Measurements from ENCODE around the gene CLEC10A.

The CLEC10A gene

DNA sequence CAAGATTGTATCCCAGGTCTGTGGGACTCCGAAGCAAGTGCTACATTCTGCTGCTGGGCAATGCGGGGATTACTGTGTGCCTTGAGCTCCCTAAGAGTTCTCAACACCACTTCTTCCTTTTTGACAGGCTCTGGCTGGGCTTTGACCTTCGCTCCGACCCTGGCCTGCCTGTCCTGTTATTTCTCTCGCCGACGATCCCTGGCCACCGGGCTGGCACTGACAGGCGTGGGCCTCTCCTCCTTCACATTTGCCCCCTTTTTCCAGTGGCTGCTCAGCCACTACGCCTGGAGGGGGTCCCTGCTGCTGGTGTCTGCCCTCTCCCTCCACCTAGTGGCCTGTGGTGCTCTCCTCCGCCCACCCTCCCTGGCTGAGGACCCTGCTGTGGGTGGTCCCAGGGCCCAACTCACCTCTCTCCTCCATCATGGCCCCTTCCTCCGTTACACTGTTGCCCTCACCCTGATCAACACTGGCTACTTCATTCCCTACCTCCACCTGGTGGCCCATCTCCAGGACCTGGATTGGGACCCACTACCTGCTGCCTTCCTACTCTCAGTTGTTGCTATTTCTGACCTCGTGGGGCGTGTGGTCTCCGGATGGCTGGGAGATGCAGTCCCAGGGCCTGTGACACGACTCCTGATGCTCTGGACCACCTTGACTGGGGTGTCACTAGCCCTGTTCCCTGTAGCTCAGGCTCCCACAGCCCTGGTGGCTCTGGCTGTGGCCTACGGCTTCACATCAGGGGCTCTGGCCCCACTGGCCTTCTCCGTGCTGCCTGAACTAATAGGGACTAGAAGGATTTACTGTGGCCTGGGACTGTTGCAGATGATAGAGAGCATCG, 41.8 kb downstream of the CLEC10A start:
- no peak for DNase-seq

DNA sequence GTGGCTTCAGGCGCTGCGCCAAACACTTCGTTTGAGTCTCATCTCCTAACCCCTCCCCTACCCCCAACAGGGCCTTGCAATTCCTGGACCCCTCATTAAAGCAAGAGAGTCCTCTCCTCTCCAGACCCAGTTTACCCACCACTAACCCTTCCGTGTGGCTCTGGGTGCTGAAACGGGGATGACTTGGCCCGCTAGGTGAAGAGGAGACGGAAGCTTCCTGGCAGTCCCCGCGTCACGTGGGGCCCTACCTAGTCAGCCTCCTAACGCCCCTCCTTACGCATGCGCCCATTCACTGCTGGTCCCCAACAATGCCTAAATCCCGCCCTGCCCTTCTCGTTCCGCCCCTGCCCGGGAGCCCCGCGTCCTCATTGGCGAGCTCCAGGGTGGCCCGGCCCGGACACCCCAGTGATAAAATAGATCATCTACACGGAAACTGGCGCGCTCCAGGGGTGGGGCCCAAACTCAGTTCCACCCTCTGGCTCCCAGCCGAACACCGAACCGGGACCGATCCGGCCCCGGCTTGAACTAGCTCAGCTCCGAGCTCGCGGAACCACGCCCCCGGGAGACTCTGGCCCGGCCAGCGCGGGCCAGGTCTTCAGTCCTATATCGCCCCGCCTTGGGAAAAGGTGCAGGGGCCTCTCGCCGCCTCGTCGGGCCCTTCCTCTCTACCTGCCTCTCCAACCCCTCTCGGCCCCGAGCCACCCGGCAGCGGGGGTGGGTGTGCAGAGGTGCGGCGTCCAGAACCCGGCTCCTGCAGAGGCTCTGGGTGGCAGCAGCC, 44.3 kb downstream of the CLEC10A start, which contains the start of gene SLC16A13:
SLC16A13 (plus strand) TSS at position 425 of the 778 bp plus-strand sequence. CDS start 368 bp downstream, outside the sequence.
- peak; percentile 88 to 95 for DNase-seq

DNA sequence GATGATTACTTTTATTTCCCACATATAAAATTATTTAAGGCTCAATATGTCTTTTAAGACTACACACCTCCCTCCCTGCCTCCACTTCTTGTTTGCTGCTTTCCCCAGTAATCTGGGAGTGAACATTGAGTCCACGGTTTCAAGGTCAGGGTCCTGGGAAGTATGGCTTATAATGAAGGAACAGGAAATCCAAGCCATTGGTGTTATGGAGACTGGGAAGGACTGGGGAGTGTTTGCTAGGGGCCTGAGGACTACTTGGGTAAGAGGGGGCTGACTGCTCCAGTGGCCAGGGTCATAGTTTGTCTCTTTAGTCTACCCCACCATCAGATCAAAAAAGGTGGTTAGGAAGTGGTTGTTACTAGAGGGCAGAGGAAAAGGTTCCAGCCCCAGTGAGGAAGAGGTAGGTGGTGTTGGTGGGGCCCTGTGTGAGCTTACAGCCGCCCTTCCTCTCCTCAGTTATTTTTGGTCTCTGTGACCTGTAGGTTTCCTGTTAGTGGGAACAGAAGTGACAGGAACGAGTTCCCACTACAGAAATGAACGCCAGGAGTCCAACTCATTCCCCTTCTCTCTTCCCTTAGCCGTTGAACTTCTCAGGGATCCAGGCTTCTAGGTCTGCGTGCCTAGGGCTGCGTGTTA, 45.0 kb downstream of the CLEC10A start:
- DNase-seq: no peak

DNA sequence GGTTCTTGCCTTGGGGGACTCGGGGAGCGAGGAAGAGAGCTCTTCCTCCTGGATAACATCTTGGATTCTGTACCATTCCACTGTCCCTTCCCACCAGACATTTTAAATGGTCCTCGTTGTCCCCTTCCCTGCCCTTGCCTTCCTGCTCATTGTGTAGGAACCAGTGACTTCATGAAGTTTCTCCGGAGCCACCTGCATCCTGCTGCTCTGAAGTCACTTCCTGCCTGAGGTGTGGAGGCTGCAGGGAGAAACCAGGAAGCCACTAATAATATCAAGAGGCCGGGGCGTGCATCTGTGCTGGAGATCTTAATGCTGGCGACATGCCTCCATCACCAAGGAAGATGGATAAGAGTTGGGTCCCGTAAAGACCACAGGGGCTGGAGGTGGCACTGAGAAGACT, 50.4 kb downstream of the CLEC10A start:
- no peak for DNase-seq

DNA sequence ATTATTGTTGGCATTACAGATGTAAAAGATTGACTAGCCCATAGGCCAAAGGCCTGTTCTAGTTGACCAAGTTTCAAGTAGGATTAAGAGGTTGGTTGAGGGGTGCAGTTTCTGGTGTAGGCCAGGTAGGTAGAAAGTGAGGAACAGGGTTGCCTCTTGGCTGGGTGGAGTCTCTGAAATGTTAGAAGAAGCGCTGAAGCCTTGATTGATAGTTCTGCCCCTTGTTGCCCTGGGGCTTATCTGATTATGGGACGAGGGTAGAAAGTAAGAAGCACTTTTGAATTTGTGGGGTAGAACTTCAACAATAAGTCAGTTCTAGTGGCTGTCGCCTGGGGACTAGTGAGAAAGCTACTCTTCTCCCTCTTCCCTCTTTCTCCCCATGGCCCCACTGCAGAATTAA, 51.0 kb downstream of the CLEC10A start:
- DNase-seq: no peak

DNA sequence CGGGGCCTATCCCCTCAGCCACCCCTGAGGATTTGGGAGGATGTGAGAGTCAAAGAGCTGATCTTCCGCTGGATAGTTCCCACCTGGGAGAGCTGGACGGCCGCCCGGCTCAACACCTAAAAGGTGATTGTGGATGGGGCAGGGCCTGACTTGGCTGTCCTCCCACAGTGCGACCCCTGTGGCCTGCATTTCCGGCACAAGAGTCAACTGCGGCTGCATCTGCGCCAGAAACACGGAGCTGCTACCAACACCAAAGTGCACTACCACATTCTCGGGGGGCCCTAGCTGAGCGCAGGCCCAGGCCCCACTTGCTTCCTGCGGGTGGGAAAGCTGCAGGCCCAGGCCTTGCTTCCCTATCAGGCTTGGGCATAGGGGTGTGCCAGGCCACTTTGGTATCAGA, 52.7 kb downstream of the CLEC10A start:
- DNase-seq: no peak

DNA sequence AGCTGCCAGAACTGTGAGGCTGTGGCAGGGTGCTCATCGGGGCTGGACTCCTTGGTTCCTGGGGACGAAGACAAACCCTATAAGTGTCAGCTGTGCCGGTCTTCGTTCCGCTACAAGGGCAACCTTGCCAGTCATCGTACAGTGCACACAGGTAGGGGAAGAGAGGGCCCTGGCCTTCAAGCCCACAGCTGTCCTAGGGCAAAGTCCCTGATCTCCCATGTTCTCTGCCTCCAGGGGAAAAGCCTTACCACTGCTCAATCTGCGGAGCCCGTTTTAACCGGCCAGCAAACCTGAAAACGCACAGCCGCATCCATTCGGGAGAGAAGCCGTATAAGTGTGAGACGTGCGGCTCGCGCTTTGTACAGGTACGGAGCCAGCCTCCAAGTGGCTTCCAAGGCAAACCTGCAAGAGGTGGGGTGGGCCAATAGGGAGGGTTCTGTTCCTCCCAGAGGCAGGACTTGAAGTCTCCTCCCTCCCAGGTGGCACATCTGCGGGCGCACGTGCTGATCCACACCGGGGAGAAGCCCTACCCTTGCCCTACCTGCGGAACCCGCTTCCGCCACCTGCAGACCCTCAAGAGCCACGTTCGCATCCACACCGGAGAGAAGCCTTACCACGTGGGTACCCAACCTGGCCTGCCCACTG, 53.5 kb downstream of the CLEC10A start:
- no peak for DNase-seq

DNA sequence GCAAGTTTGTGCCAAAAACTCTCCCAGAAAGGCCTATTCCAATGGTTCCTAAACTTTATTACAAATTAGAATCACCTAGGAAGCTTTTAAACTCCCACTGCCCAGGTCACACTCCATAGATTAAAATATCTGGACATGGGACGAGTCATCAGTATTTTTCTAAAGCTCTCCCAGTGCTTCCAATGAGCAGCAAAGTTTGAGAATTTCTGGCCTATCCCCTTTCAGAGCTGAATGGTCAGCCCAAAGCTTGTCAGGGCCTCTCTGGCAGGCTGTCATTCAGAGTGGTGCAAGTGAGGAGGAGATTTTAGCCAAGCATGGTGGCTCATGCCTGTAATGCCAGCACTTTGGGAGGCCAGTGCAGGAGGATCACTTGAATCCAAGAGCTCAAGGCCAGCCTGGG, 54.8 kb downstream of the CLEC10A start:
- DNase-seq: no peak
